ENCODE data around the gene ZBTB11.

- no peak for TF ChIP-seq POLR2A (IDR thresholded peaks at IDR 0.05; ENCODE audit: borderline replicate concordance, extremely low read depth, insufficient read depth, insufficient read length)
- no peak for TF ChIP-seq CTCF (IDR thresholded peaks at IDR 0.05 in 2 of 3, conservative IDR thresholded peaks at IDR 0.05 in 1 of 3; ENCODE audit: borderline replicate concordance in 1 of 3, insufficient read depth in 1 of 3, low read depth in 2 of 3, low read length in 2 of 3)
- no peak for TF ChIP-seq EZH2 (IDR thresholded peaks at IDR 0.05)
- TF ChIP-seq ZNF274 (IDR thresholded peaks at IDR 0.05; ENCODE audit: low read depth, low read length), result no peak
- TF ChIP-seq EZH2phosphoT487 (IDR thresholded peaks at IDR 0.05; ENCODE audit: borderline replicate concordance), result no peak
- TF ChIP-seq TCF7L2 (IDR thresholded peaks at IDR 0.05; ENCODE audit: borderline replicate concordance, extremely low read depth, insufficient read depth, insufficient read length), result no peak
- TF ChIP-seq SRF (IDR thresholded peaks at IDR 0.05; ENCODE audit: low read depth), result no peak
- no peak for TF ChIP-seq ZBTB33 (IDR thresholded peaks at IDR 0.05; ENCODE audit: extremely low read depth, insufficient replicate concordance, low read length)
- no peak for TF ChIP-seq REST (IDR thresholded peaks at IDR 0.05; ENCODE audit: low read depth)
- no peak for TF ChIP-seq RAD21 (IDR thresholded peaks at IDR 0.05; ENCODE audit: low read depth)
- TF ChIP-seq ELF1 (IDR thresholded peaks at IDR 0.05; ENCODE audit: borderline replicate concordance, low read depth), result no peak
- no peak for TF ChIP-seq SIN3A (IDR thresholded peaks at IDR 0.05; ENCODE audit: low read depth)
Measured at GRCh38 chr3:101640256-101640655, 36.7 kb downstream of the ZBTB11 start.
